Esophagus squamous epithelium (tissue), 4 donors: ENCODE data around the gene CAMTA1.

Experiments used
- CTCF ChIP-seq, 6 experiments: fragments of 450-650 bp in 4 of 6; fragments of 200-600 bp in 2 of 6; sonication (generic) in 2 of 6; IDR thresholded peaks; one replicate each; pipeline ENCODE4 v1.5.1; 2016 to 2019; ENCODE audit warnings: antibody characterized with exemption in 6 of 6, mild to moderate bottlenecking in 4 of 6, moderate library complexity in 4 of 6
- POLR2A ChIP-seq, 4 donors: fragments of 450-650 bp; IDR thresholded peaks; one replicate each; pipeline ENCODE4 v1.6.1; 2017; ENCODE audit warnings: antibody characterized with exemption in 4 of 4, mild to moderate bottlenecking in 4 of 4, moderate library complexity in 3 of 4

GRCh38 chr1:7710859-7711258 is 925.6 kb downstream of the CAMTA1 start:
- no peak for TF ChIP-seq CTCF (IDR thresholded peaks at IDR 0.05)
- TF ChIP-seq POLR2A (IDR thresholded peaks at IDR 0.05): no peak
